A549 treated with CORT108297 at 1 μM for 4 hours (cell line): ENCODE data around the gene ADIPOR1. TPM values are rescaled to one million over a fixed set of nuclear protein-coding genes. Genes with fewer than 3 reads are reported as not detected.

Experiments
- total RNA-seq: library from RNA; stranded (reverse); fragments of 200-300 nt; extraction: Qiagen RNA extraction; gene quantifications from 5 replicates; pipeline ENCODE4 v1.2.3, GENCODE V29; 2022

The ADIPOR1 gene, protein sequence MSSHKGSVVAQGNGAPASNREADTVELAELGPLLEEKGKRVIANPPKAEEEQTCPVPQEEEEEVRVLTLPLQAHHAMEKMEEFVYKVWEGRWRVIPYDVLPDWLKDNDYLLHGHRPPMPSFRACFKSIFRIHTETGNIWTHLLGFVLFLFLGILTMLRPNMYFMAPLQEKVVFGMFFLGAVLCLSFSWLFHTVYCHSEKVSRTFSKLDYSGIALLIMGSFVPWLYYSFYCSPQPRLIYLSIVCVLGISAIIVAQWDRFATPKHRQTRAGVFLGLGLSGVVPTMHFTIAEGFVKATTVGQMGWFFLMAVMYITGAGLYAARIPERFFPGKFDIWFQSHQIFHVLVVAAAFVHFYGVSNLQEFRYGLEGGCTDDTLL
- total RNA-seq: 59.5 to 66.6 TPM (median 63.9 TPM) in 5 replicates

DNA sequence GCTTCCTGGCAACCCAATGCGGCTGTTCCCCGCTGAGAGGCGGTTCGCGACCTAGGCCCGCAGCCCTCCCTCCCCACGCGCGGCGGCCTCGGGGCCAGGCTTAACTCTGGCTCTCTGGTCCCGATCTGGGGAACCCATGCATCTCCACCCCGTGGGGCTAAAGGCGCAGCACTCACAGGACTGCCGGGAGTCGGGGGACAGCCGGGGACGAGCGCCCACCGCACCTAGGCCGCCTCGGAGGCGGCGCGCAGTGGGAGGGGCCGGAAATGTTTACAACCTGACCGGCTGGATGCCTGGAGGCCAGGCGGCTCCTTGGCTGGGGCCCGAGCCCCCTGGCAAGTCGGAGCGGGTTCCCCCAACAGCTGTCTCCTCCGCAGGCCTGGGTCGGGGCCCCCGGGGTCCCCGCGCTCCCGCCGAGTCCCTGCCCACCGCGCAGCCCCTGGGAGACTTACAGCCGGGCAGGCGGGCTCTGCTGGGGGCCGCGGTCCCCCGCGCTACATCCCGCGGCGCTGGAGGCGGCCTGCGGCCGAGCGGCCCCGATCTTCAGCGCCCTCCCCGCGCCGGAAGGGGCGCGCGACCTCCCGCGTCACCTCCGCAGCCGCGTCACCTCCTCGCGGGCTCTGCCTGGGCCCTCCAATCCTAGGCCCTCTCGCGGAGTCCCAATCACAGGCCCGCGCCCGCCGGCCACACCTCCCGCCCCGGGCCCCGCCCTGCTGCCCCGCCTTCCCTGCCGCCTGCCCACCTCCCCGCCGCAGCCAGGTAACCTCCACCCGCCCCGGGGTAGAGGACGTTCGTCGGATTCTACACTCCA, at the start of gene ADIPOR1:
TSS of gene ADIPOR1 (minus strand) at position 580 of the 811 bp plus-strand sequence. CDS start 7,242 bp downstream, outside the sequence.

DNA sequence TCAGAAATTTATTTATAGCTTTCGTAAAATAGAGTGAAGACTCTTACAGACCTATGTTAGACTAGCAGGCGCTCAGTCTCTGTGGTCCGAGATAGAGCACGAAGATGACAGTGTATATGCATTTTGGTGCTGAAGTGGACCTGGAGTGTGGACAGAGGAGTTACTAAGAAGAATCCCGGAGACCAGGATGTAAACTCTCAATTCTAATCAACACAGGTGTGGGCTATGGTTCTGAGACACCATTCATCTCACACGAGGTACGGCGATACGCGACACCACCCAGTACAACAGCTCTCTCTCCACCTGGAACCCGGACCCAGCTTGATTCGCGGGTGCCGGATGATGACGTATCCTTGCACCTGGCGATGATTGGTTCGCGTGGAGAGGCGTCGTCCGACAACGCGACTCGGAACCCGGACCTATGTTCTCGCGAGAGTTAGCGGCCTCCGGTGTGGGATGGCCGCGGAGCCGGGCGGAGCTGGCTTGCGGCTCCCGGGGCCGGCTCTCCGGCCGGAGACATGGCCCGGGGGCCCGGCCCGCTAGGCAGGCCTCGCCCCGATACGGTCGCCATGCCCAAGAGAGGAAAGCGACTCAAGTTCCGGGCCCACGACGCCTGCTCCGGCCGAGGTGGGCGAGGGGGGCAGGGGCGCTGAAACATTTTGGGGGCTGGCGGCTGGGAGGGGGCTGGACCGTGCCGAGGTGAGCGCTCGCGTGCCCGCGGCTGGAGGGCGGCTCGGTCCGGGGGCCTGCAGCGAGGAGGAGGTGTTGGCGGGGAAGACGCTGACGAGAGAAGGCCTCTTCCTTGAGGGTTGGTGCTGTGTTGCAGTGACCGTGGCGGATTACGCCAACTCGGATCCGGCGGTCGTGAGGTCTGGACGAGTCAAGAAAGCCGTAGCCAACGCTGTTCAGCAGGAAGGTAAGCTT, 49.1 kb upstream of the ADIPOR1 start, which contains the start of gene TMEM183A:
TSS of gene TMEM183A (plus strand) at position 427 of the 924 bp plus-strand sequence. CDS start at position 519, 92 bp downstream.

DNA sequence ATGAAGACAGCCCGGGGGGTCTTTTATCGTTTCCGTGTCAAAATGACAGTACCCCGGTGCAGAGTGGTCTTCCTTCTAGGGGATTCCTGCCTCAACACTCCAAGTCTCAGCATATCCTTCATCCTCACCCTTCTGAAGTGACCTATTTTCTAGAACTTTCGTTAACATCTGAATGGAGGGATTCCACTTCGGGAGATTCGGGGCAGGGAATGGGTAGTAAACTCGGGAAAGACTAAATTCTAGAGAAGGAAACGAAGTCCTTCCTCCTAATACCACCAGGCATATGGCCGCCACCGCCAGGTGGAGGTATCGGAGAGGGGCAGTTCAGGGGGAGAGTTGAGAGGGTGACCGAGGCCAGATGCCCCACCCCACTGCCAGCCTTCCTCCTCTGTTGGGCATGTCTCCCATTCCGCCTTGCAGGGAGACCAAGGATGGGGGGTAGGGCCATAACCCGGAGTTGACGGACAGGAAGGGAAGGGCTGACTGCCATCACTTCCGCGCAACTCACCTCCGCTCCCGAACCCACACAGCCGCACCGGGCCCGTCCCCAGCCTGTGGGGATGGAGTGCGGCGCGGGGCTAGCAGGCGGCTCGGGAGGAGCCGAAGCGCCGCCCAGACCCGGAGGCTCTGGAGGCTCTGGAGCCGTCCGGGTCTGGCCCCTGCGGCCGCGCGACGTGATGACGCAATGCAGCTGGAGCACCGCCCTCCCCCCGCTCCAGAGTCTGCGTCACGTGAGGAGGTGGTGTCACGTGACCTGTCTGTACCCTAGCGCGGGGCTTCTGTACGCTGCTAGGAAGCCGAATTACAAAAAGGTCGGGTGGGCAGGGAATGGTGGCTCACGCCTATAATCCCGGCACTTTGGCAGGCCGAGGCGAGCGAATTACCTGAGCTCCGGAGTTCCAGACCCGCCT, 31.3 kb downstream of the ADIPOR1 start, which contains the start of gene KLHL12:
TSS of gene KLHL12 (minus strand) at position 654 of the 911 bp plus-strand sequence. CDS start 2,072 bp downstream, outside the sequence.

Other genes with a start within 250 kb of the ADIPOR1 start
- gene SYT2, start 247.9 kb downstream of the ADIPOR1 start, total RNA-seq: 0.01 to 0.04 TPM (median 0.03 TPM) in 5 replicates
- gene KDM5B, start 149.9 kb downstream of the ADIPOR1 start, total RNA-seq: 13.9 to 17.4 TPM (median 16.7 TPM) in 5 replicates
- 2.8 to 4.8 TPM (median 3.7 TPM) in 5 replicates for gene PCAT6, start 147.4 kb downstream of the ADIPOR1 start, total RNA-seq
- 14.2 to 15.7 TPM (median 14.6 TPM) in 5 replicates for gene RABIF, start 69.2 kb downstream of the ADIPOR1 start, total RNA-seq
- 16.4 to 18.5 TPM (median 16.9 TPM) in 5 replicates for gene KLHL12, start 31.1 kb downstream of the ADIPOR1 start, total RNA-seq
- gene CYB5R1, start 8.9 kb upstream of the ADIPOR1 start, total RNA-seq: 21.9 to 23.3 TPM (median 22.0 TPM) in 5 replicates
- gene TMEM183A, start 49.1 kb upstream of the ADIPOR1 start, total RNA-seq: 45.2 to 53.4 TPM (median 52.1 TPM) in 5 replicates
- 0.33 to 0.52 TPM (median 0.44 TPM) in 5 replicates for gene PPFIA4, start 68.2 kb upstream of the ADIPOR1 start, total RNA-seq
- gene MYOG, start 127.7 kb upstream of the ADIPOR1 start, total RNA-seq: not detected in 5 replicates
- 0.85 to 1.3 TPM (median 1.1 TPM) in 5 replicates for gene ADORA1, start 169.4 kb upstream of the ADIPOR1 start, total RNA-seq
- 0.03 TPM in 1 of 5 replicates, not detected in the others for gene MYBPH, start 217.5 kb upstream of the ADIPOR1 start, total RNA-seq
- not detected in 5 replicates for gene CHI3L1, start 228.4 kb upstream of the ADIPOR1 start, total RNA-seq